HG02798 (cell line): Measurements from ENCODE around the gene RNF182.
"Not testable (repeated sequence)": the region's sequence is repeated elsewhere in the genome, so short reads cannot be mapped to it uniquely, and the experiment has no call there.

Experiments
- ATAC-seq: cut with Tn5 transposase; IDR thresholded peaks from one replicate; pipeline ENCODE4 v1.9.1; 2021; ENCODE audit warnings: mild to moderate bottlenecking; ENCODE audit not compliant: unreplicated experiment, poor library complexity

RNF182 gene

DNA sequence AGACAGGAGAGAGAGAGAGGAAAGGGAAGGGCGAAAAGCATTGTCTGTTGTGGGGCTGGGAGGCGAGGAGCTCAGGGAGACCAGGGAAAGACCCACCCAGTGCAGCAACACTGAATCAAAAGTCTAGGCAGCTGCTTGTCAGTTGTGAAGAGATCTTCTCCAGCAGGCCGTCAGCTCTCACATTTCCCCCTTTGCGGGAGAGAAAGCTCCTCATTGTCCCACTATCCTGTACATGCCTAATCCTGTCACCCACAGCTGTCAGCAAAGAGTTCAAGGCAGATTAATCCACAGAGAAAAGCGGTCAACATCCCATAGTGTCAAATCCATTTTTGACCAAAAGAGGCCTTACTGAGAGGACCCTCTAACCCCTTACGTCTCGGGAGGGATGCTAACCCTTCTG lies 27.3 kb downstream of the RNF182 start:
- no peak for ATAC-seq

DNA sequence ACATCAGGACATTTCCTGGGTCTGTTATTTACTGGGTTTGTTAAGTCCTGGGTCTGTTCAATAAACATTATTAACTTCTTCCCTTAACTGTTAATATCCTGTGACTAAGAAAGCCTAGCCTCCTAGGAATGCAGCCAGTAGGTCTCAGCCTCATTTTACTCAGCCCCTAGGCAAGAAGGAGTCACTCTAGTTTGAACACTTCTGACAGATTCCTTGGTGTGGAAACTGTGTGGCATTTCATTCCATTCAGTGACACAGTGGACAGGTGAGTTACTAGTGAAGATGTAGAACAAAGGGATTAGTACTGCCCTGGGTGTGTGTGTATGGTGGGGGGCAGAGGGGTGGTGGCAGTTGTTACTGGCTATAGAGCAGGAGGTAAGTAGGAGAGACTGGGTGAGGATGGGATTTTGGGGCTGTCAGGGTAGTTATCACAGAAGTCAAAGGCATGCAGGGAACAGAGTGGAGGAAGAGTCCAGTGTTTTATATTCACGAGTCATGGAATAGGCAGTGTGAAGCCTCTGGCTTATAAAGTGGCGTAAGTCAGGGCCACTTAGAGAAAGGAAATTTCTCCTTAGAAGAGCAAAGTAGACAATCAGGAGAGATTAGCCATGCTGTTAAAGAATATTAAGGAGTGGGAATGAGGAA lies 28.4 kb downstream of the RNF182 start:
- ATAC-seq, result no peak

DNA sequence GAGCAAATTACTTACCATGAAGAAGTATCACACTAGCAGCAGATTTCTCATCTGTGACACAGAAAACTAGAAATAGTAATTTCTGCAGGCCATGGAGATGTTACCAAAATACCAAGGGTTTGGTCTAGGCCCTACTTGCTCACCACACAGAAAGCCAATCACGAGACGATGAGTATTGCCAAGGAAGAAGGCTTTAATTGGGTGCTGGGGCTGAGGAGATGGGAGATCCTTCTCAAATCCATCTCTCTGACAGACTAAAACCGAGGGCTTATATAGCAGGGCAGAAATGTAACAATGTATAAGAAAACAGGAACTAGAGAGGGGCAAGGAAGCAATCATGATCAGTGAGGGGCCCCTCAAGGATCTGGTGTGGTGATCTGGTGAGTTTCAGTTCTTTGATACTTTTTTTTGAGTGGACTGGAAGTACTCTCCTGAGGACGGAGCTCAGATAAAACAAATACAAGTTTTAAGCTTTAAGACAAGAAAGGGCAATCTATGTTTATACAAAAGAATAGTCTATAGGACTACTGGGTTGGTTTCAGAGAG lies 40.9 kb downstream of the RNF182 start:
- ATAC-seq, result no peak

DNA sequence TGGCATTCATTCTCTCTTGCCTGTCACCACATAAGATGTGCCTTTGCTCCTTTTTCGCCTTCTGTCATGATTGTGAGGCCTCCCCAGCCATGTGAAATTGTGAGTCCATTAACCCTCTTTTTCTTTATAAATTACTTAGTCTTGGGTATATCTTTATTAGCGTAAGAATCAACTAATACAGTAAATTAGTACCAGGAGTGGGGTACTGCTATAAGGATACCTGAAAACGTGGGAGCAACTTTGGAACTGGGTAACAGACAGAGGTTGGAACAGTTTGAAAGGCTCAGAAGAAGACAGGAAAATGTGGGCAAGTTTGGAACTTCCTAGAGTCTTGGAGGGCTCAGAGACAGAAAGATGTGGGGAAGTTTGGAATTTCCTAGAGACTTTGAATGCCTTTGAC lies 46.6 kb downstream of the RNF182 start:
- ATAC-seq, result no peak

DNA sequence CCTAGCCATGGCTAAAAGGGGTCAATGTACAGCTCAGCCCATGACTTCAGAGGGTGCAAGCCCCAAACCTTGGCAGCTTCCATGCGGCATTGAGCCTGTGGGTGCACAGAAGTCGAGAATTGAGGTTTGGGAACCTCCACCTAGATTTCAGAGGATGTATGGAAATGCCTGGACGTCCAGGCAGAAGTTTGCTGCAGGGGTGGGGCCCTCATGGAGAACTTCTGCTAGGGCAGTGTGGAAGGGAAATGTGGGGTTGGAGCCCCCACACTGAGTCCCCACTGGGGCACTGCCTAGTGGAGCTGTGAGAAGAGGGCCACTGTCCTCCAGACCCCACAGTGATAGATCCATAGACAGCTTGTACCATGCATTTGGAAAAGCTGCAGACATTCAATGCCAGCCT lies 47.9 kb downstream of the RNF182 start:
- not testable (repeated sequence) for ATAC-seq

DNA sequence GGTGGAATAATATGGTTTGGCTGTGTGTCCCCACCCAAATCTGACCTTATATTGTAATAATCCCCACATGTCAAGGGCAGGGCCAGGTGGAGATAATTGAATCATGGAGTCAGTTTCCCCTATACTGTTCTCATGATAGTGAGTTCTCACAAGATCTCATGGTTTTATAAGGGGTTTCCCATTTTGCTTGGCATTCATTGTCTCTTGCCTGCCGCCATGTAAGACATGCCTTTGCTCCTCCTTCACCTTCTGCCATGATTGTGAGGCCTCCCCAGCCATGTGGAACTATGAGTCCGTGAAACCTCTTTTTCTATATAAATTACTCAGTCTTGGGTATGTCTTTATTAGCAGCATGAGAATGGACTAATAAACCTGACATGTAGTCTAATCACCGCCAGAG lies 48.7 kb downstream of the RNF182 start:
- not testable (repeated sequence) for ATAC-seq

DNA sequence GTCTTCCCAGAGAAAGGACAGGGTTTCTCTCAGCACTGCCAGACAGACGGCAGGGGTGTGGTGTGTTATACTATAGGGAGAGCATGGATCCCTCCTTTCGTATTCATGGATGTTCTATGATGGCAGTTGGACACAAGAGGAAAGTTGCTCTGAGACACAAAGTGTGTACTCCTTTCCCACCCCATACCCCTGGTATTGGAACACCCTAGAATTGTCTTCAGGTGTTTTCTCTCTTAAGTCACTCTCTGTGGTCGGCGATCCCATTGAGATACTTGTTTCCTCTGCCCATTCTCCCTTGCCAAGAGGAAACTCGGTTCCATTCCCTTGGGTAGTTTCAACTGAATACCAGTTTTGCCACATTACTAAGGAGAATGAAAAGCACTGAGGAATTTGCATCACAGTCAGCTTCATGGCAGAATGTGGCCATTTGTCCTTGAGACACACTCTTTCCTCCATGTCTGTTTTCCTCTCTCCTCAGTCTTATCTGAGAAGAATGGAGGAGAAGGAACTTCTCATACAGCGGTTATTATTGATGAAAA lies 53.4 kb downstream of the RNF182 start:
- ATAC-seq, result no peak

DNA sequence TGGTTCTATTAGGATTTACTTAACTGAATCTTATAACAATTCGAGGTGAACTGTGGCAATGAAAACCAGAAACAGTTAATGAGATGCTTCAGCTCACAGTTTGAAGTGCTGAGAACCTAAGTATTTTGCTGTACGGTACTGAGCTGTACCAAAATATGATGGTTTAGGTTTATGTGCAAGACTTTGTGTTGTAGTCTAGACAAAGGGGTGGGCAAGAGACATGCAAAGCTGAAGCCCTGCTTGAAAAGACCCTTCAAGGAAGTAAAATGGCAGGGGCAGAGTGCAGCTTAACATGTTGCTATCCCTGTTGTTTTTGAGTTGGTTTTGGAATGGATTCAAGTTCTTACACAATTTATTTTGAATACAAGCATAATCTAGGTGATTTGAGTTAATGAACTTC lies 54.0 kb downstream of the RNF182 start:
- ATAC-seq, result no peak

DNA sequence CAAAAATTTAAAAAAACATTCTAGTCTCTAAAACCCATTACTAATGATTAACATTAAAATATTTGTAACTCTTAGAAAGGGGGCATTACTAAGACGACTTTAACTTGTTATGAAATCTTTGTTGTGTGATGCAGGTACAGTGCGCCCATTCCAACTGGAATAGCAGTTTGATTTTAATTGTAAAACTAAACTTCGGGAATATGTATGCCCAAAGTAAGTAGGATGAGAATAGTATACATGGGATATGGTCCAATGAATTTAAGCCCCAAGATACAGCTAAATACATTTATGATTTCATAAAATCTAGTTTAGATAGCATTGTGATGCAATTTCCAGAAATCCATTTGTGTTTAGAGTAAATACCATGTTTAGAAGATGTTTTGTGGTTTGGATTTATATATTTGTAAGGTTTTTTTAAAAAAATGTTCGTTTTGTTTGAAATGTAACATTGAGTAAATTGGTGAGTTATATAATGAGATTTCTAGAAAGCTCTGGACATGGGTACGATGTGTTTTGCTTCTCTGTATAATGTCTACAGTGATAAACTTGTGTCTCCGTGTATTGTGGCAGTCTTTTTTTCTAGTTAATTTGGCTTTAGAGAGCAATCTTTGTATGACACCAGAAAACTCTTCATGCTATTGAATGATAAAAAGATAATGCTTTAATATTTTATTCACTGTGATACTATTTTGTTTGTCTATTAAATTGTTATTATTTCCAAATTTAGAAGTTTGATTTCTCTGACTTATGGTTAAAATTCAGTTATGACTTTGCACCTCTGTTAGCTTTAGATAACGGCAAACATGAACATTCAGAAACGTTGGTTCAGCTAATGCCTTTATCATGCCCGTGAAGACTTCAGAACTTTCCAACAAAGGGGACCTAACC lies 54.8 kb downstream of the RNF182 start:
- ATAC-seq, result no peak

DNA sequence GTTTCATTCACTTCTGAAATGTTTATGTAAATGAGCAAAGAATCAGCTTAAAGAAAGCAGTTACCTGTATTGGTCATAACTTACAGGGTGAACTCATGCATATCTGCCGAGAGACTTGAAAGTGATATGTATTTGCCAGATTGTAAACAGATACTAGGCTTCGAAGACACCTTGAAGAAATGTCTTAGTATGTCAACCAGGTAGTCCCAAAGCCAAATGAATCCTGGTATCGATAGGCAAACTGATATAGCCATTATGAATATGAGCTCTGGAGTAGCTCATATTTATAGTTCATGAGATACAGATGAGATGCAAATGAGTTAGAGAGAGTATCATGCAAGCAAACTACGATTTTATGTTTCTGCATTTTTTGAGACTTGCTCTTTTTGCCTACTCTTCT lies 55.8 kb downstream of the RNF182 start:
- no peak for ATAC-seq

DNA sequence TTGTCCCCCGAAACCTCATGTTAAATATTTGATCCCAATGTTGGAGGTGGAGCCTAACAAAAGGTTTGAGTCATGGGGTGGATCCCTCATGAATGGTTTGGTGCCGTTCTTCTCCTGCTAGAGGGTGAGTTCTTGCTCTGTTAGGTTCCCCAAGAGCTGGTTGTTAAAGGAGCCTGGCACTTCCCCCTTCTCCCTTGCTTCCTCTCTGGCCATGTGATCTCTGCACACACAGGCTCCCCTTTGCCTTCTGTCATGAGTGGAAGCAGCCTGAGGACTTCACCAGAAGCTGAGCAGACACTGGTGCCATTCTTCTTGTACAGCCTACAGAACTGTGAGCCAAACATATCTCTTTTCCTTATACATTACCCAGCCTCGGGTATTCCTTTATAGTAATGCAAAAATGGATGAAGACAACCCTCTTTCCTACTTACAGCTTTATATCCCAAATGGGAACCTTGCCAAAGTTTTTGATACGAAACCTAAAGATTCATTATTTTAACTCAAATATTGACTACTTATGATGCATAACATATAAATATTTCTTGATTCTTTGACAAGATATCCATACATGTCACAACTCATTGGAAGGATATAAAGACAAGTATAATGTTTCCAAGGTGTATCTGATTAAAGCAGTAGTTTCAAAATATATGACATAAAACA lies 61.0 kb downstream of the RNF182 start:
- no peak for ATAC-seq

DNA sequence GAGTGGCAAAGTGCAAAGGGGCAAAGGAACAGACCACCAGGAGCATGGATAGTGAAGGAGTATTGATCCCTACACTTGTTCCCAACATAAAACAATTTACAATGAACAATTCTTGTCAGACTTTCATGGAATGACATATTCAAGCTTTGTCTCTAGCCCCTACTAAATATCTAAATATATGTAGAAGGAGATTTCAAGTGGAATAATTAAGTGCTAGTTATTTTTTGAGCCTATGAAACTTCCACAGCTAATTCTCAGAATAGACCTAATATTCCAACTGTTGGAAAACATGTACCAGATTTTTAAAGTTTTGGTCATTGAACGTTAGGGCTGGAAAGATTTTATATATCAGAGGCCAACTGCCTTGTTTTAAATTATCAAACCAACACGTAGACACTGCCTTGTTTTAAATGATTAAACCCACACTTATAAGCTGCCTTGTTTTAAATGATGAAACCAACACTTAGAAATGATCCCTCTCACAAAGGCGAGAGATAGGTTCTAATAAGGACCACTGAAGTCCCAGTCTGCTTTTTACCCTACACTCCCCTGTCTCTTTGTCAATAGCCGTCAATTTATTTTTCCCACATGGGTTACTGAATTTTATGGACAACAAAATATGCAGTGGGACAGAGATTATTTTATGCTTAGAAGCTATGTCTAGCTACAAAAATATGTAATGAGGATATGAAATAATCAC lies 62.1 kb downstream of the RNF182 start:
- ATAC-seq, result no peak

DNA sequence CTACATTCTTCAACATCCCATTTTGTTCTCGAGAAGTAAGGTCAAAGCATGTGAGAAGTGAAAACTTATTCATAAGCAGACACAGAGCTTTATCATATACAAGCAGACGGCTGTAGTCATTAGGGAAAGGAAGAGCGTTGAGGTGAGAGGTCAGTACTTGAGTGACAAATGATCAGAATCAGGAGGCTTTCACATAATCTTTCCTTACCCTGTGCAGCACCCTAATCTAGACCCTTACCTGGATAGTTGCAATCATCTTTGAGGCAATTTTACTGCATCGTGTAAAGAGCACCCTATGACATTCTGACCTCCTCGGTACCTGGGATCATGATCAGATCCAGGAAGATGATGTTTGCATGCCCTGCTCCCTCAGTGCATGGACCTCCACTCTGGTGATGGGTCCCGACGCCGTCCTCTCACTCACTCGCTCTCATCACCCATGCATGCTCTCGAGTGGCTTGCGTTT lies 62.7 kb downstream of the RNF182 start:
- no peak for ATAC-seq

DNA sequence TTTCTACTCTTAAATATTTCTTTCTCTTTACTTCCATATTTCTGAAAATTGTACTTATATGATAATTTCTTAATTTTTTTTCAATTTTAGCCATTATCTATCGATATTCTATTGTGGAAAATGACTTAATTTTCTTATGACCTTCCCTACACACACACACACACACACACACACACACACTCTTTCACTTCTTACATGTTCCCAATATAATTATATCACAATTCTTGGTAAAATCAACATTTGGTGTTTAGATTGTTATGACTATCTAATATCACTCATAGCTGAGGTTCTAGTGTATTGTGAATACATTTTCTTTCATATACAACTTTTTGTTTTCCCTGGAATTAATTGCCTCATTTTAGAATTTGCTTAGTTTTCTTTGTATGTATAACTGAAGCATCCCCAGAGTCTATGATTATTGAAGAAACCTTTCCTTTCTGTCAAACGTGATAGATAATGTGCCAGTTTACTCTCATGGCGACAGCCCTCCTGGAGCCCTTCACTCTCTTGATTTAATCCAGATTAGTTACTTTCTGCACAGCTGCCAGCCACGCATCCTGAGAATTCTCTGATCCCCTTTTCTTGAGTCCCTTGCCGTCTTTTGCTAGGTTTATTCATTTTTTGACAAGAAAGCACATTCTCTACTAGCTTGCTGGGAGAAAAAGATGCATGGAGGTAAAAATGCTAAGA lies 63.4 kb downstream of the RNF182 start:
- ATAC-seq, result no peak

DNA sequence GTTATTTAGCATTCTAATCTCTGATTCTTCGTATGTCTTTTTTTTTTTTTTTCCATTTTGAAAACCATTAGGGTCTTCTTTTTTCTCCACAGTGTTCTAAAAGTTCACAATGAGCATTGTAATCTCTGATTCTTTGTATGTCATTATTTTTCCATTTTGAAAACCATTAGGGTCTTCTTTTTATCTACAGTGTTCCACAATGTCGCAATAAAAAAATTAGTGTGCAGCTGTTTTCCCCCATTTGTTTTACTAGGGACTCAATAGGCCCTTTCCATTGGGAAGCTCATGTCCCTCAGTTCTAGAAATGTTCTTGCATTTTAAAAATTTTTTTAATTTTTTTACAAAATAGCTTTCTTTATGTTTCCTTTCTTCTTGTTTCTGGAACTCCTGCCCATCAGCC lies 64.2 kb downstream of the RNF182 start:
- no peak for ATAC-seq

DNA sequence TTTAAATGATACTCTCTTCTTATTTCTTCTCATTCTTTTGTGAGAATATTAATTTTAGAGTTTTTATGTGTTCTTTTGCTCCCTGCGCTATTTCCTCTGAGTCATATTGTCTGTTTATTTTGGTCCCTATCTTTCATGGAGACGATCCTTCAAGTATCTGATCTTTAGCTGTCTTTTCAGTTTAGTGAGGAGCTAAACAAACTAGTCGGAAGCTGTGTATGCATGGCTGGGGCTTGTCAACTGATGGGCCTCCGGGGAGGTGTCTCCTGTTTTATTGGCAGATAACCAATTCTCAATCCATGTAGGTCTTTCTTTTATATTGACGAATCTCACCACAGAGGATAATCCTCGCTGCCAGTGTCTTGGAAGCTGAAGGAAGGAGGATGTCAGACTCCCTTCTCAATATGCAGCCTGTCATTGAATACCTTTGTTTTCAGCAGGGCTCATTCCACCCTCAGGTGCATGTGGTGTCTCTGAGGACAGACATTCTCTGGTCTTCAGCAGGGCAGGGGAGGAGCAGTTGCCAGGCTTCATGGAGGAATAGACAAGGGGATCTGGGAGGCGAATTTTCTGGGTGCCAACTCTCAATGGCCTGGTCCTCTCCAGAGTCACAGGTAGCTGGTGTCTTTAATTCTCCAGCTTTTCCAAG lies 64.9 kb downstream of the RNF182 start:
- no peak for ATAC-seq

DNA sequence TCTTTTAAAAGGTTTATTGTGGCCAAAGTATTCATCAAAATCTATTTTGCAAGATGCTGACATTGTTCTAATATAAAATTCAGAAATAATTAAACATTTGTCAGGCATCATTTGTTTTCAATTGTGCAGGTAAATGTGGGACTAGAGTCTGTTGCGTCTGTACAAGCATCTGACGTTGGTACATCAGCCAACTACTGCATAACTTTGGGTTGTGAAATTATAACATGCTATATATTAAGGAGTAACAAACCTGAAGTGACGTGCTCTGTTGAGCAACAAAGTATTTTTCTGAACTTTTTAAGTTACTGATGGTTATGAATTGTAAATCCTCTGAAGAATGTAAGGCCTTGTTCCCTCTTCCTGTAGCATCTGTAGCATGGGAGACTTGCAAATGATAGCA lies 66.0 kb downstream of the RNF182 start:
- no peak for ATAC-seq

DNA sequence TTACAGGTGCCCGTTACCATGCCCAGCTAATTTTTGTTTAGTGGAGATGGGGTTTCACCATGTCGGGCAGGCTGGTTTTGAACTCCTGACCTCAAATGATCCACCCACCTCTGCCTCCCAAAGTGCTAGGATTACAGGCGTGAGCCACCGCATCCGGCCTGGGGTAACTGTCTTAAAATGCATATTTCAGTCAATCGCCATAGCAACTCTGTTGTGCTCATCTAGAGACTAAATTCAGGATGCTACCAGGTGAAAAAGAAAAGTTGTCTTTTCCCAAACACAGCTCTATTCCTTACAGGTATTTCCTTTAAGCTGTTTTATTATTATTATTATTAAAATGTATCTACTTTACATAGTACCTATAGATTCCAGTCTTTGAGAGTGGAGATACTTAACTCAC lies 66.6 kb downstream of the RNF182 start:
- ATAC-seq, result no peak

DNA sequence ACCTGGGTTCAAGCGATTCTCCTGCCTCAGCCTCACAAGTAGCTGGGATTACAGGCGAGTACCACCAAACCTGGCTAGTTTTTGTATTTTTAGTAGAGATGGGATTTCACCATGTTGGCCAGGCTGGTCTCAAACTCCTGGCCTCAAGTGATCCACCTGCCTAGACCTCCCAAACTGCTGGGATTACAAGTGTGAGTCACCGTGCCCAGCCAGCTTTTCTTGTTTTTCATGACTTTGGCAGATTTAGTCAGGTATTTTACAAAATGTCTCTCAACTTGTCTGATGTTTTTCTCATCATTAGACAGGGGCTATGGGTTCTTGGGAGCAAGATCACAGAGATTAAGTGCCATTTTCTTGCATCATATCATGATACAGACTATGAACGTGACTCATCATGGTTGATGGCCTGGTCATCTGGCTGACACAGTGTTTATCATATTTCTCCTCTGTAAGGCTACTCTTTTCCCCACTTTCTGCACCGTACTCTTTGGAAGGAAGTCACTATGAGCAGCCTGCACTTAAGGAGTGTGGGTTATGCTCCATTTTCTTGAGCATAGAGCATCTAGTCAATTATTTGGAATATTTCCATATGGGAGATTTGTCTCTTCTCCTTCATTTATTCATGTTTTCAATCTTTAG lies 67.8 kb downstream of the RNF182 start:
- no peak for ATAC-seq
